ENCODE data around the gene NRN1L.

The NRN1L gene

GRCh38 chr16:67892899-67893742 is 8.4 kb downstream of the NRN1L start, which contains the start of gene PSKH1:
Gene PSKH1, plus strand, starts transcription at chr16:67893254. Its CDS starts 15,496 bp downstream, at chr16:67908750.
- no peaks in the 10 kb centered on the region for H3K36me3 ChIP-seq (ENCODE audit: control insufficient read depth, insufficient read depth, low read length)
- H3K27me3 ChIP-seq (ENCODE audit: control insufficient read depth, insufficient read depth, low read length), result no peaks in the 10 kb centered on the region
- H3K4me3 ChIP-seq (ENCODE audit: low read depth, low read length), result peak within 1 kb of the TSS; percentile 80
- H3K4me1 ChIP-seq, result peaks cover 9% of the 10 kb centered on the region
- TF ChIP-seq CTCF (IDR thresholded peaks at IDR 0.05), result no peak
- H3K79me2 ChIP-seq, result peaks cover 39% of the 10 kb centered on the region
- peak within 1 kb of the TSS; percentile 88 for H2AFZ ChIP-seq
- H3K9me3 ChIP-seq (ENCODE audit: control insufficient read depth, low read length), result no peaks in the 10 kb centered on the region
- H3K9ac ChIP-seq, result peak within 1 kb of the TSS; percentile 56
- H3K4me2 ChIP-seq (ENCODE audit: low read length), result peak within 1 kb of the TSS; percentile 91
- H3K27ac ChIP-seq, result peak within 1 kb of the TSS; percentile 82

GRCh38 chr16:67893743-67894399 is 9.2 kb downstream of the NRN1L start:
- no peaks in the 10 kb centered on the region for H3K9me3 ChIP-seq (ENCODE audit: control insufficient read depth, low read length)
- H3K4me1 ChIP-seq, result peaks cover 9% of the 10 kb centered on the region

GRCh38 chr16:67897231-67897630 is 12.5 kb downstream of the NRN1L start:
- Histone ChIP-seq H3K27ac (no peak overlapping the region), H3K27me3 (ENCODE audit: control insufficient read depth, insufficient read depth, low read length) (no peaks in the 10 kb centered on the region), H3K36me3 (ENCODE audit: control insufficient read depth, insufficient read depth, low read length) (no peaks in the 10 kb centered on the region), H3K4me1 (peaks cover 12% of the 10 kb centered on the region), H3K4me2 (ENCODE audit: low read length) (peak overlapping the region; percentile 21), H3K9ac (no peak overlapping the region), H3K4me3 (ENCODE audit: low read depth, low read length) (no peak overlapping the region), H3K9me3 (ENCODE audit: control insufficient read depth, low read length) (no peaks in the 10 kb centered on the region), H3K79me2 (peaks cover 71% of the 10 kb centered on the region), H2AFZ (no peak overlapping the region)
- TF ChIP-seq CTCF (IDR thresholded peaks at IDR 0.05), result no peak

More at GRCh38 chr16:67893743-67894399, 9.2 kb downstream of the NRN1L start:
- Histone ChIP-seq H3K36me3 (ENCODE audit: control insufficient read depth, insufficient read depth, low read length) (no peaks in the 10 kb centered on the region), H3K27ac (peak overlapping the region; percentile 82), H3K79me2 (peaks cover 44% of the 10 kb centered on the region), H3K27me3 (ENCODE audit: control insufficient read depth, insufficient read depth, low read length) (no peaks in the 10 kb centered on the region), H3K4me2 (ENCODE audit: low read length) (peak overlapping the region; percentile 77), H3K9ac (peak overlapping the region; percentile 56), H3K4me3 (ENCODE audit: low read depth, low read length) (peak overlapping the region; percentile 80), H2AFZ (peak overlapping the region; percentile 88)
- TF ChIP-seq CTCF (IDR thresholded peaks at IDR 0.05), result no peak

DNA sequence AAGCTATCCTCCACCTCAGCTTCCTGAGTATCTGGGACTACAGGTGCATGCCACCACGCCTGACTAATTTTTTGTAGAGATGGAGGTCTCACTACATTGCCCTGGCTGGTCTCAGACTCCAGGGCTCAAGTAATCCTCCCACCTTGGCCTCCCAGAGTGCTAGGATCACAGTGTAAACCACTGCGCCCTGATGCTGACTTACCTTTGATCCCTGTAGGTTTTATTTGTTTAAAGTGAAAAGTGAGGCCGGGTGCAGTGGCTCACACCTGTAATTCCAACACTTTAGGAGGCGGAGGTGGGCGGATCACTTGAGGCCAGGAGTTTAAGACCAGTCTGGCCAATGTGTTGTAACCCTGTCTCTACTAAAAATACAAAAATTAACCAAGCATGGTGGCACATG is 17.0 kb downstream of the NRN1L start:
- H3K27me3 ChIP-seq (ENCODE audit: control insufficient read depth, insufficient read depth, low read length), result no peaks in the 10 kb centered on the region
- no peak for TF ChIP-seq CTCF (IDR thresholded peaks at IDR 0.05)
- H3K36me3 ChIP-seq (ENCODE audit: control insufficient read depth, insufficient read depth, low read length), result no peaks in the 10 kb centered on the region
- H2AFZ ChIP-seq, result no peak overlapping the region
- H3K9me3 ChIP-seq (ENCODE audit: control insufficient read depth, low read length), result no peaks in the 10 kb centered on the region
- H3K27ac ChIP-seq, result no peak overlapping the region
- H3K79me2 ChIP-seq, result peaks cover 56% of the 10 kb centered on the region
- peaks cover 5% of the 10 kb centered on the region for H3K4me1 ChIP-seq
- H3K4me2 ChIP-seq (ENCODE audit: low read length), result no peak overlapping the region
- H3K9ac ChIP-seq, result no peak overlapping the region
- no peak overlapping the region for H3K4me3 ChIP-seq (ENCODE audit: low read depth, low read length)

Data from parathyroid adenoma (tissue), 2 donors.